ENCODE data around the gene RBM19.

Gene RBM19

GRCh38 chr12:113868365-113868764, 97.8 kb downstream of the RBM19 start:
- DNase-seq (ENCODE audit: extremely low spot score, insufficient read length, low read depth) (no peak), FAIRE-seq (no peak)

DNA sequence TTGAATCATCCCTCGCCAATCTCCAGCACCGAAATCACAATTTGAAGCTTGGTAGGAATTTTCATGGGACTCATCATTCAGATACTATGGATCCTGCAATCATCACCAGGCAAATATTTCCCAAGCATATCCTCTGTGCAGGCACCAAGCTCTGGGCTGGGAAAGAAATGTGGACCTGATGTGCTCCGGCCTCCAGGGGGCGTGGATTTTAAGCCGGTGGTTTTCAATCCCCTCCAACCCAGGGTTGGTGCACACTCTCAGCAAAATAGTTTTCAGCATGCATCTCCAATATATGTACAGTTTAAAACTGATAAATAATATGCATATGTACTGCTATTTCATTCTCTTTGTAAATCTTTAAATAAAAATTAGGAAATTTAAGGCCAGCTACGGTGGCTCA, 98.9 kb downstream of the RBM19 start:
- FAIRE-seq (no peak), DNase-seq (ENCODE audit: extremely low spot score, insufficient read length, low read depth) (no peak)

DNA sequence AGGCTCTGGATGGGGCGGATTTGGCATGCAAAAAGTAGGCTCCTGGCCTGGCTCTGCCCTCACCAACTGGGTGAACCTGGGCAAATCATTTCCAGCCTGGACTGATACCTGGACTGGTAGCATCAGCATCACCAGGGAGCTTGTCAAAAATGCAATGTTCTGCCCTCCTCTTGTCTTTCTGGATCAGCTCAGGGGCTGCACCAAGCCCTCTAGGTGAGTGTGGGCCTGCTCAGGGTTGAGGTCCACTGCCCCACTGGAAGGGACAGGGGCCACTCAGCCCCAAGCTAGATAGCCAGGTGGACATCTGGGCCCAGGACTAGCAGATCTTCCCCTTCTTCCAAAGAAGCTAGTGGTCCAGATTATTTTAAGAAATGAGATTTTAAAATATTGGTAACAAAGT, 99.6 kb downstream of the RBM19 start:
- DNase-seq (ENCODE audit: extremely low spot score, insufficient read length, low read depth) = no peak
- no peak for FAIRE-seq

GRCh38 chr12:113863455-113863845, 102.7 kb downstream of the RBM19 start:
- no peak for FAIRE-seq
- DNase-seq (ENCODE audit: extremely low spot score, insufficient read length, low read depth) = no peak

DNA sequence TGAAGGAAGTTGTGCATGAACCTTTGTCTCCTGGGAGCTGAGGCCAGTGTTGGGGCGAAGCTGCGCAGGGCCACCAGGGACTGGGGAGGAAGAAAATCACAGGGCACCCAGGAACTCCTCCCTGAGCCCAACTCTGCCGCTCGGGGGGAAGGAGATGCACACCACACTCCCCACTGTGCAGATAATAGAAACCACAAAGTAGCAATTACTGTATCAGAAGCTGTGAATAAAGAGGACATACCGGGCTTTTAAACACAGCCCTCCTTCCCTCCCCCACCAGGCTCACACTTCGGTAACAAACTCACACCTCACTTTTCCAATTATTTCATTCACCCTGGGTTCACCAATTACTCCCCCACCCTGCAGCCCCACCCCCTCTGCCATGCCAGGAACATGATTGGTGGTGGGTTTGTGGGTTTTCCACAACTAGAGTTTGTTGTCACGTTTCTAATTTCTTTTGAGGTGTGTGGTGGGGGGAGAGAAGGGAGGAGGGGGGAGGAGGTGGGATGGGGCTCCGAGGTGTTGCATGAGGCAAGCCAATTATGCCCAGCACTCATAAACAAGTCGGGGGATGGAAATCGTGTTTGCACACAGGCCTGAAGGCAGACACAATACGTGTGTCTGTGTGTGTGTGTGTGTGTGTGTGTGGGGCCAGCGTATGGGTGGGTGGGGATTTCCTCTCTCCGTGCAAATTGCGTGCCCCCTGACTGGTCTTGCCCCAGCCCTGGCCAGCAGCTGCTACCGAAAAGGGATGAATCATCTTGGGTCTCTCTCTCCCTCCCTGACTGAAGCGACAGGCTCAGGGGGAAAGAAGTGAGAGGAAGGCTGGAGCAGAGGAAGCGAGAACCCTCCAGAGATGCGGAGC, 103.3 kb downstream of the RBM19 start:
- FAIRE-seq = no peak
- DNase-seq (ENCODE audit: extremely low spot score, insufficient read length, low read depth) = no peak

DNA sequence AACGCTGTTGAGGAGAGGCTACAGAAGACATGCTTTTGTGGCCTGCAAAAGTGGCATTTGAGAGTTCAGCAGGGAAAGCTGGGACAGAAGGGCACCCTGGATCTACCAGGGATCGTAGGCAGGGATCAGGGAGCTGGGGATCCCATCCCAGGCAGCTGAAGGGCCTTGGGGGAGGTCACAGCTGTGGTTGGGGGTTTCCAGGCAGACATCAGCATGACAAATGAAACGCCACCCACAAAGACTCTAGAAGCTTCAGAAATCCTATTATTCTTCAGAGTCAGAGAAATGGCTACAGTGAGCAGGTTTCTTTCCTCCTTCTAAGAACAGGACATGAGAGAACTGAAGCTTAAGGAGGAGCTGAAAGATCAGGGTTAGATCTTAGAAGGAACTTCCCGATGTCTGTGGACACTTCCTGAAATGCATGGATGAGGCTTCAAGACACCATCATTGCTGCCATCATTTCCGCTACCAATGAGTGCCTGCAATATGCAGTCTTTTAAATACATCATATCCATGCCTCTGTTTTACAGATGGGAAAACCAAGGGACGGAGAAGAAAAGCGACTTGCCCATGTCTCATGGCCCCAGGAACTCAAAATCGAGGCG, 104.3 kb downstream of the RBM19 start:
- no peak for DNase-seq (ENCODE audit: extremely low spot score, insufficient read length, low read depth)
- FAIRE-seq = no peak

DNA sequence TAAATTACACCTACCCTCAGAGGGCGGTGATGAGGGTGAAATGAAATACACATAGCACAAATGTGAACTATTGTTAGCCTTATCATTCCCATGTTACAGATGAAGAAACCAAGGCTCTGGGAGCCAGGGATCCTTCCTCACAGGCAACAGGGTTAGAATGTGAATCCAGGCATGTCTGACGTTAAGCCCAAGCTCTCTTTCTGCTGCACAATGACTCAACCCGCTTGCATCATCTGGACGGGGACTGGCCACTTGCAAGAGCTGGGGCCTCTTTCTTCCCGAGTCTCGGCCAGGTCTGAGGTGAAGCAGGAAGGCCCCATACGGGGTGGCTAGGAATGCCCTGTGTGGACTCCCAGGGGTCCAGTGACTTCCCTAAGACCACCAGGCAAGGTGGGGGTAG, 105.2 kb downstream of the RBM19 start:
- no peak for FAIRE-seq

DNA sequence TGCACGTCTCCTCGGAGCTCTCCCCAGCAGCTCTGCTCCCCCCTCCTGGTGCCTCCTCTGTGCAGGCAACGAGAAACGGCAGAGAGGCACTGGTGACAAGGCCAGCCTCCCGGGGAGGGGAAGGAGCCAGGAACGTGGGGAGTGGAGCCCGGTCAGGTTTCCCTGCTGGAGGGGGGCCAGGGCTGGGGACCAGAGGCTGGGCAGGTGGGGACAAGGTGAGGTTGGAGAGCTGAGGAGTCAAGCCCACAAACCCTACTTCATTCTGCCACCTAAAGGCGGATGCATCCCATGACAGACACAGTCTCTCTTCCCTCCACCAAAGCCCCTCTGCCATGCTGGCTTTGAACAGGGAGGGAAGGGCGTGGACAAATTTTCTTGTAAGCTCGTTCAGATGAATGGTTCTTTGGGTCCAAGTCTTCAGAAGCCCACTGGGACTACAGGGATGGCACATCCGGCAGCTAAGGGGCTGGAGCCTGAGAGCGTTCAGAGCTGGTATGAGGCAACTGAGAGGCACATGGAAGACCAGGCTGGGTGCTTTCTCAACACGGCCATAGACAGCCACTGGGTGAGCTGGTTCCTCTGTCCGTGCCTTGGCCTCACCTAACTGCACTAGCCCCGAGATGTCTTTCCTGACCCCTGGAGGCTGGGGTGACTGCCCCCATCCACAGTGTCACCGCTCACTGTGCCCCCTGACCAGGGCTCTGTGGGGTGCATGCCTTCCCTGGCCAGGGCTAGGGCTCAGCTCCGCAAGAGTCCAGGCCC, 105.9 kb downstream of the RBM19 start:
- DNase-seq (ENCODE audit: extremely low spot score, insufficient read length, low read depth) = no peak

More for the DNA sequence above, 105.2 kb downstream of the RBM19 start:
- DNase-seq (ENCODE audit: extremely low spot score, insufficient read length, low read depth) = no peak

GRCh38 chr12:113858841-113859386, 107.2 kb downstream of the RBM19 start:
- FAIRE-seq = no peak

More for the DNA sequence above, 105.9 kb downstream of the RBM19 start:
- no peak for FAIRE-seq

GRCh38 chr12:113857371-113857770, 108.8 kb downstream of the RBM19 start:
- DNase-seq (ENCODE audit: extremely low spot score, insufficient read length, low read depth) = no peak
- no peak for FAIRE-seq

More at GRCh38 chr12:113858841-113859386, 107.2 kb downstream of the RBM19 start:
- no peak for DNase-seq (ENCODE audit: extremely low spot score, insufficient read length, low read depth)

GRCh38 chr12:113855998-113856397, 110.1 kb downstream of the RBM19 start:
- DNase-seq (ENCODE audit: extremely low spot score, insufficient read length, low read depth) (no peak), FAIRE-seq (no peak)

DNA sequence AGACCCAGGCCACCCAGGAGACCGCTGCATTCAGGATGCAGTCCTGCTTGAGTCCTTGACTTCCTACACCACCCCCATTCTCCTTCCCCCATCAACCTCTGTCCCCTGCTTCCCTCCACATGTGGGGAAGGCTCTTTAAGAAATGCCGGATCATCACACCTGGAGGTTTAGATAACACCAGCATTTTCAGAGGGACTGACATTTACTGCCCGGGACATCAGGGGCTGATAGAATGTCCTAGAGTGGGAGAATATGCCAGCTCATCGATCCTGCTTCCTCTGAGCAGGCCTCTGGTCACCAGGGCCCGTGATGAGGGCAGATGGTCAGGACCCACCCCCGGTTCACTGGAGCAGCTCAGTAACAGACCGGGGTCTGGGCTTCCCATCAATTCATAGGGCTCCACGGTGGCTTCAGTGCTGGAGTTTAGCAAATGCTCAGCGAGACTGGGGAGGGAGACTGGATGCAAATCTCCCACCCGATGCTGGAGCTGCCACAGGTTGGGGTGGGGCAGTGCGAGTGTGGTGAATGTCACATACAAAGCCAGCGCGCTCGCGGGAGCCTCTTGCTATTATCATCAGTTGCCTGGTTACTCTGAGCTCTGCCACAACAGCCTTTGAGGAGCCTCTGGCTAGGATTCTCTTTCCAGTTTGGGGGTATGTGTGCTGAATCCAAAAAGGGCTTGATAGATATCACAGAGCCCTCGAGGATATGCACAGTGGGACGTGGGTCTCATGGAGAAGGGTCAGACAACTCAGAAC, 111.6 kb downstream of the RBM19 start:
- DNase-seq (ENCODE audit: extremely low spot score, insufficient read length, low read depth) (no peak), FAIRE-seq (no peak)

DNA sequence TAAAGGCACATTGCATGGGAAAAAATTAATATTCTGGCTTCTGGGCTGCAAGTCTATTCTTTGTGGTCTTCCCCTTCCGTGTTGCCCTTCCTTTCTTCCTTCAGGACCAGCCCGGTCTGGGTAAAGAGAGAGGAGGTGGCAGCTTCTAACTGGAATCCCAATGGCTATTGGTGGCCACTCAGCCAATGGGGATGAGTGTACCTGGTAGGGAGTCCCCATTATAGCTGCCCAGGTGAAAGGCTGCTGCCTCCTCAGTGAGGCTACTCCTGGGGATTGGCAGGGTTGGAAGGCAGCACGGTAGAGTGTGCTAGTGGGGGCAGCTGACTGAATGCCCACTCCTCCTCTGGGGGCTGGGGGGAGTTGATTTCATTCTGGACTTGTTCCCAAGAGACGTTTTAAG, 112.6 kb downstream of the RBM19 start:
- FAIRE-seq (no peak), DNase-seq (ENCODE audit: extremely low spot score, insufficient read length, low read depth) (no peak)

DNA sequence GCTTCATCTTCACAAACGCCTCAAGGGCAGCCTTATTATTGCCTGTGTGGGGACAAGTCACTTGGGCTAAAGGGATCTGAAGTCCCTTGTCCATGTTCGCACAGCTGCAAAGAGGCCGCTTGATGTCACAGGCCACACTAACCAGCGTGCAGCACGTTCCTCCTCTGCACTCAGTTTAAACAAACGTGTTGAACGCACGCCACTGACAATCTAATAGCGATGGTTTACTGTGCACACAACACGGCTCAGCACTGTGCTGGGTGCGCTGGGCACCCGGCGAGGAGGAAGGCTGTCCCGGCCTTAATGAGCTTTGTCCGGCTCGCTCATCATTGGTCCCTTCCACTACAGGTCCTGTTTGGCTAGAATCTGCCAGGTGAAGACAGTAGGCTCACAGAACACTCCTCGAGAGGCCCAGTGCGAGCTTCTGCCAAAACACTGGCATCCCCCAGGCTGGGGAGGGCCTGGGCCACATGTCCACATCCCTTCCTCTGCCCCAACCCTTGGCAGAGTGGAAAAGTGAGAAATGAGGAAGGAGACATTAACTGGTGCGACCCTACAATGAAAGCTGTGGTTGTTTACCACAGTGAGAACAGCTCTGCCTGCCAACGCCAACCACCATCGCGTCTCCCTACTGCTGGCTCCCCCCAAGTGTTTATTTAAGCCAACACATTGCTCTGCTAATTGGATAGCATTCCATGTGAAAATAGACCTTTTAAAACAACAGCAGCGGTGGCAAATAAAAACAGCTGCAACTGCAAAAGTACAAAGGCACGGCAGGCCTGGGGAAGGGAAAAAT, 113.2 kb downstream of the RBM19 start:
- DNase-seq (ENCODE audit: extremely low spot score, insufficient read length, low read depth) (no peak), FAIRE-seq (no peak)

- DNase-seq (ENCODE audit: extremely low spot score, insufficient read length, low read depth) (no peak), FAIRE-seq (no peak)
Measured at GRCh38 chr12:113852264-113852663, 113.9 kb downstream of the RBM19 start.

DNA sequence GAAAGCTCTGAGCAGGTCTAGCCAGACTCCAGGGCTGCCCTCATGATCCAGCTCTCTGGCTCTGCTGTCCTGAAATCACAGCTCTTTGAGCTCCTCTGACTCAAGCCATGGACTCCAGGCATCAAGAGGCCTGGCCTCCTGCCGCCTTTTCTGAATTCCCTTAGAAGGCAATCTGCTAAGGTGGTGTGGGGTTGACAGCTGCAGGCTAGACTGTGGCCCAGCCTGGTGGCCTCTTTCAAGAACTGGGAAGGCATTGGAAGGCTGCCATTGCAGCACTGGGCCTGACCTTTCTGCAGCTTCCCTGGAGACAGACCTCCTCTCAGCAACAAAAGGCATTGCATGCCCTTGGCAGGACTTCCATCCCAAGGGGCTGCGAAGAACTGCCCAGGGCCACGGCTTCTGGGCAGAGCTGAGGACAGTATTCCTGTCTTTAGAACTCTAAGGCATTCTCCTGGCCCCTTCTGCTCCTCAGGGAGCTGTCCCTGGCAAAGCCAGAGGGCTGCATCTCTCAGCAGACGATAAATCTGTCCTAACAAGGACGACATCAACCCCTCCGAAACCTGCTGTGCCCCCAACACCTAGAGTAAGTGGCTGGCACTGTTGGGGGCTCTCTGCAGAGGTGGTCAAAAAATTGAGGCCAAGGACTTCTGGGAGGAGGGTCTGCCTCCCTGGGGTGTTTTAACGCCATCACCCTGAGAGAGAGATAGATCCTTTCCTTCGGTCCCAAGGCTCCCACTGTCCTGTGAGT, 115.6 kb downstream of the RBM19 start:
- no peak for DNase-seq (ENCODE audit: extremely low spot score, insufficient read length, low read depth)
- no peak for FAIRE-seq

DNA sequence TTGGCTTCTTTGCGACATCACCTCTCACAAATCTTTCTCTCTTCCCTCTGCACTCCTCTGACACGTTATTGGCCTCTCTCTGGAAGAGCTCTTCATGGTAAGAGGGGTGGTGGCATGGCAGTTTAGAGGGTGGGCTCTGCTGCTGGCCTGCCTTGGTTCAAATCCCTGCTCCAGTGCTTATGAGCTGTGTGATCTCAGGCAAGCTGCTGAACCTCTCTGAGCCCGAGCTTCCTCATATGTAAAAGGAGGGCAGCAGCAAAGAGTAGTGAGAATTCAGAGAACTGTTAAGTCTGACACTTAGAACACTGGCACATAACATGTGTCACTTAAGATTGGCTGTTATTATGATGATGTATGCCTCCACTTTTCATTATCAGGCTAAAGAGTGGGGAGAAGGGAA, 118.3 kb downstream of the RBM19 start:
- DNase-seq (ENCODE audit: extremely low spot score, insufficient read length, low read depth) (no peak), FAIRE-seq (no peak)

Data from GM18507 (cell line).